Natural killer cell (primary cell): Measurements from ENCODE around the gene RBMS3. TPM values are rescaled to one million over a fixed set of nuclear protein-coding genes. Genes with fewer than 3 reads are reported as not detected.

Experiments
- ATAC-seq, 3 donors: fragments of 150-1000 bp in 2 of 3; fragments of 200-7000 bp in 1 of 3; cut with Tn5 transposase; 1 replicate in 1 of 3; 2 replicates in 2 of 3; pipeline ENCODE4 v1.10.0; 2021; ENCODE audit warnings: mild to moderate bottlenecking in 2 of 3, moderate library complexity in 2 of 3
- DNase-seq, 2 donors: peaks; one replicate each; pipeline versions ENCODE4 v3.0.0 to v3.0.0-alpha.2; 2013 to 2021; ENCODE audit warnings: mixed read lengths in 1 of 2
- H3K27ac ChIP-seq: one replicate; pipeline ENCODE4 v1.5.1; 2013; ENCODE audit warnings: mild to moderate bottlenecking, low read length
- H3K27me3 ChIP-seq: one replicate; pipeline ENCODE4 v1.6.1; 2013; ENCODE audit warnings: low read length; ENCODE audit not compliant: control insufficient read depth, insufficient read depth
- H3K36me3 ChIP-seq: one replicate; pipeline ENCODE4 v1.6.1; 2013; ENCODE audit warnings: low read length; ENCODE audit not compliant: control insufficient read depth, insufficient read depth
- H3K4me1 ChIP-seq: one replicate; pipeline ENCODE4 v1.6.1; 2013; ENCODE audit warnings: low read length; ENCODE audit not compliant: control insufficient read depth, insufficient read depth
- H3K4me3 ChIP-seq: one replicate; pipeline ENCODE4 v1.5.1; 2013; ENCODE audit warnings: low read length
- H3K9me3 ChIP-seq: one replicate; pipeline ENCODE4 v1.6.1; 2013; ENCODE audit warnings: low read length; ENCODE audit not compliant: control insufficient read depth, insufficient read depth
- H3K27ac Mint-ChIP-seq, 2 donors: one replicate each; pipeline ENCODE4 v1.8.0; 2022; ENCODE audit warnings: mild to moderate bottlenecking in 2 of 2, mixed read lengths in 2 of 2, moderate library complexity in 1 of 2
- H3K27me3 Mint-ChIP-seq, 2 donors: one replicate each; pipeline ENCODE4 v1.8.0; 2022; ENCODE audit warnings: low read depth in 2 of 2, mixed read lengths in 2 of 2
- H3K36me3 Mint-ChIP-seq: one replicate; pipeline ENCODE4 v1.8.0; 2022; ENCODE audit warnings: mixed read lengths
- H3K4me1 Mint-ChIP-seq, 2 donors: one replicate each; pipeline ENCODE4 v1.8.0; 2022; ENCODE audit warnings: mixed read lengths in 2 of 2
- H3K4me3 Mint-ChIP-seq: one replicate; pipeline ENCODE4 v1.8.0; 2022; ENCODE audit warnings: mild to moderate bottlenecking, moderate library complexity, mixed read lengths
- H3K9me3 Mint-ChIP-seq, 2 donors: one replicate each; pipeline ENCODE4 v1.8.0; 2022; ENCODE audit warnings: mixed read lengths in 2 of 2
- WGBS: methylation state at CpG from one replicate; pipeline ENCODE4 v1.1.7; 2013; ENCODE audit warnings: missing lambda C conversion rate; ENCODE audit not compliant: insufficient coverage; 5-methylcytosine and 5-hydroxymethylcytosine counted together
- intact Hi-C: fragments of 100-400 bp; cut with micrococcal nuclease; formaldehyde crosslinking; loops from one replicate; pipeline ENCODE4 v1.14.2; 2022
- total RNA-seq, 4 donors: library from RNA; stranded (reverse); fragments of 120-200 nt in 1 of 4; gene quantifications; one replicate each; pipeline versions ENCODE4 v1.2.3 to v1.2.4, GENCODE V29; 2013 to 2022
- TF ChIP-seq, protein P1 (sequence below): fragments of 200-600 bp; IDR thresholded peaks from one replicate; pipeline ENCODE4 v1.8.0; 2022; ENCODE audit warnings: antibody characterized with exemption

Gene RBMS3
- total RNA-seq, 3 donors from 2014 or later (not counting 1 experiment from before 2014, with no cell fraction given): 0.16 TPM; not detected in 2

DNA sequence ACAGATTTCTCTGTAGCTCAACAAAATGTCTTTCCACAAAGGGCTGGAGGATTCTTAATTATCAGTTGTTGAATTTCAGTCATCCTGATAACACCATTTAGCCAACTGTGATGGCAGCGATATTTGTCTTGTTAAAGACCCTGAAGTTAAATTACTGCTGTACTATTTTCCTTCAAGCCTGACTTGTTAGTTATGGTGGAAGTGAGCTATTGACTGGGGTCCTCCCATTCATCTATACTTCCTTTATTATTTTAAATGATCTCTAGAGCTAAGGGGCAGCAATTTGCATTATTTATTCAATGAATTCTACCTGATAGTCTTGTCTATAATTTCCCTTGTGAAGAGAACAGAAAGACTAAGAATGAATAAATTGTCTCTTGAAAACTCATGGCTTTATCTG, 64.1 kb downstream of the RBMS3 start:
- H3K4me1 ChIP-seq: no peaks in the 10 kb centered on the region
- ATAC-seq: no peak
- WGBS: no CpG with 5 or more reads among the region's 1 CpG
- Mint-ChIP-seq H3K27ac (no peak overlapping the region), H3K36me3 (no peaks in the 10 kb centered on the region), H3K4me3 (no peak overlapping the region), H3K4me1 (no peaks in the 10 kb centered on the region), H3K27me3 (no peaks in the 10 kb centered on the region), H3K9me3 (peaks cover 3% of the 10 kb centered on the region in 2 donors)
- intact Hi-C loops: no loop called here
- no peaks in the 10 kb centered on the region for H3K27me3 ChIP-seq
- H3K9me3 ChIP-seq: no peaks in the 10 kb centered on the region
- no peak overlapping the region for H3K27ac ChIP-seq
- H3K4me3 ChIP-seq: no peak overlapping the region
- DNase-seq: no peak
- H3K36me3 ChIP-seq: no peaks in the 10 kb centered on the region
- TF ChIP-seq, protein P1, sequence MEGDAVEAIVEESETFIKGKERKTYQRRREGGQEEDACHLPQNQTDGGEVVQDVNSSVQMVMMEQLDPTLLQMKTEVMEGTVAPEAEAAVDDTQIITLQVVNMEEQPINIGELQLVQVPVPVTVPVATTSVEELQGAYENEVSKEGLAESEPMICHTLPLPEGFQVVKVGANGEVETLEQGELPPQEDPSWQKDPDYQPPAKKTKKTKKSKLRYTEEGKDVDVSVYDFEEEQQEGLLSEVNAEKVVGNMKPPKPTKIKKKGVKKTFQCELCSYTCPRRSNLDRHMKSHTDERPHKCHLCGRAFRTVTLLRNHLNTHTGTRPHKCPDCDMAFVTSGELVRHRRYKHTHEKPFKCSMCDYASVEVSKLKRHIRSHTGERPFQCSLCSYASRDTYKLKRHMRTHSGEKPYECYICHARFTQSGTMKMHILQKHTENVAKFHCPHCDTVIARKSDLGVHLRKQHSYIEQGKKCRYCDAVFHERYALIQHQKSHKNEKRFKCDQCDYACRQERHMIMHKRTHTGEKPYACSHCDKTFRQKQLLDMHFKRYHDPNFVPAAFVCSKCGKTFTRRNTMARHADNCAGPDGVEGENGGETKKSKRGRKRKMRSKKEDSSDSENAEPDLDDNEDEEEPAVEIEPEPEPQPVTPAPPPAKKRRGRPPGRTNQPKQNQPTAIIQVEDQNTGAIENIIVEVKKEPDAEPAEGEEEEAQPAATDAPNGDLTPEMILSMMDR: no peak

DNA sequence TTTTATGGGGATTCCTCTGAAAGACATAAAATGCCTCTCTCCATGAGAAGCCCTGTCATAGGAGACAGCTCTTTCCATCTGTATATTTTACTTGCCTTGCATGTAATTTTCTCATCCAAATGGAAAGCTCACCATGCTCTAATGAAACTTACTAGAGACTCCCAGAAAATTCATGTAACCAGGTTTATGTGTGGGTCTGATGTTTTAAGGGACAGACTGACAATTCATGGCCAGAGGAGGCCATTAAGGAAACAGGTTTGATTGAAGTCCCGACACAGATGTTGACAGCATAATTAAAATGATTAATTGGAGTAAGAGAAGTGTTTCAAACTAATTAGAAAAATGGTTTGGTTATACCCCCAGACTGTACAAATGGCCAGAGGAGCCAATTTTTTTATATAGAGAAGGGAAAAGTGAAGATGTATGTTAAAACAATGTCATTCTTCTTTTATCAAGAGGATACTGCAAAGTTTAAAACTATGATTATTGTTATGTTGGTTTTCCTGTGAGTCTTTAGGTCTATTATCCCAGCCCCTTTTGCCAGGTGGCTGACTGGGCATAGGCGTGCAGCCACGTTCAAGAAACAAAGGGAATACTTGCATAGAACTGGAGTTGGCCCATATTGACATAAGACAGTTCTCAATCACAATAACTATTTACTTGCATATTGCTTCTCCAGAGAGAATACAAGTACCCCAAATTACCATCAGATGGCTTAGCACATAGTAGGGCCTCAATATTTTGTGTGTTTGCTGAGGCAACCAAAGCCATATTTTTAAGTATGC, 64.8 kb downstream of the RBMS3 start:
- no peaks in the 10 kb centered on the region for H3K36me3 Mint-ChIP-seq
- peaks cover 3% of the 10 kb centered on the region in 2 donors for H3K9me3 Mint-ChIP-seq
- Histone ChIP-seq H3K9me3 (no peaks in the 10 kb centered on the region), H3K27ac (no peak overlapping the region), H3K36me3 (no peaks in the 10 kb centered on the region), H3K4me3 (no peak overlapping the region), H3K27me3 (no peaks in the 10 kb centered on the region), H3K4me1 (no peaks in the 10 kb centered on the region)
- no peak overlapping the region for H3K4me3 Mint-ChIP-seq
- TF ChIP-seq, protein P1: no peak
- intact Hi-C loops: no loop called here
- H3K4me1 Mint-ChIP-seq: no peaks in the 10 kb centered on the region
- H3K27me3 Mint-ChIP-seq: no peaks in the 10 kb centered on the region
- ATAC-seq: no peak
- WGBS: 88% methylated on average over 3 of the region's 3 CpGs
- H3K27ac Mint-ChIP-seq: no peak overlapping the region
- no peak for DNase-seq

DNA sequence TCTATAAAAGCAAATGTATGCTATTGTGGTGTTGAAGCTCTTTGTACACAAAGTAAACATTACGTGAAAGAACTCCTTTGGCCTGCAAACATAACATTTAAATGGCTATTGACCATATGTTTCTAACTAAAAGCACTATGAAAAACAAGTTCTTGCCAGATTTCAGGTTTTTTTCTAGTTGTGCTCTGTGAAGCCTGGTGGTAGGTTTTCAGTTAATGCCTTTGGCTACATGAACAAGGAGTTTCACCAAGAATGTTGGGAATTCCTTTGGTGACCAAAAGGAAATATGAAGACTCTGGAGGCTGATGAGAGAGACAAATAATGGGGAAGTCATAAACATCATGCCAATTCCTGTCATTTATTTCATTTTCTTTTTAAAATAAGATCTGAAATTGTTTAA, 66.0 kb downstream of the RBMS3 start:
- H3K4me3 ChIP-seq: no peak overlapping the region
- ATAC-seq: no peak
- DNase-seq: no peak
- no peak overlapping the region for H3K27ac Mint-ChIP-seq
- intact Hi-C loops: no loop called here
- H3K9me3 ChIP-seq: no peaks in the 10 kb centered on the region
- peaks cover 1 to 3% of the 10 kb centered on the region in 2 donors for H3K9me3 Mint-ChIP-seq
- TF ChIP-seq, protein P1: no peak
- H3K36me3 ChIP-seq: no peaks in the 10 kb centered on the region
- no peaks in the 10 kb centered on the region for H3K4me1 ChIP-seq
- 86% methylated on average over 1 of the region's 1 CpG for WGBS
- H3K27ac ChIP-seq: no peak overlapping the region
- H3K36me3 Mint-ChIP-seq: no peaks in the 10 kb centered on the region
- no peaks in the 10 kb centered on the region for H3K27me3 Mint-ChIP-seq
- no peaks in the 10 kb centered on the region for H3K4me1 Mint-ChIP-seq
- no peaks in the 10 kb centered on the region for H3K27me3 ChIP-seq
- no peak overlapping the region for H3K4me3 Mint-ChIP-seq

DNA sequence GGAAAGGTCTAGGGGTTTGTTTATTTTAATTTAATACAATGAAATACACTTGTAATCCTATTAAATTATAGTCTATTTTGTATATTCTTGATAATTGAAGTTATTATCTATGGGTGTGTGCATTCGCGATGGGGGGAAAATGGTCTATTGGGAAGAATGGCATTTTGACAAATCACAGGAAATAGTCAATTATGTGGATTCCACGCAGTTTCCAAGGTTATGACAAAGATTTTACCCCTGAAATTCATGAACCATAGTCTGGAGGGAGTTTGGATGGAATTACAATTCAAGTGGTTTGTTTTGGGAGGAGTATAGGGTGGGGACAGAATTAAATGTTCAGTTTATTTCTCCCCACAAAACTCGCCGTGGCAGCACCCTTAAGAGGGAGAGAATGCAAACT, 66.5 kb downstream of the RBMS3 start:
- Histone ChIP-seq H3K27me3 (no peaks in the 10 kb centered on the region), H3K27ac (no peak overlapping the region), H3K4me3 (no peak overlapping the region), H3K4me1 (no peaks in the 10 kb centered on the region), H3K36me3 (no peaks in the 10 kb centered on the region), H3K9me3 (no peaks in the 10 kb centered on the region)
- ATAC-seq (no peak), DNase-seq (no peak)
- H3K27me3 Mint-ChIP-seq: no peaks in the 10 kb centered on the region
- H3K4me3 Mint-ChIP-seq: no peak overlapping the region
- TF ChIP-seq, protein P1: no peak
- intact Hi-C loops: no loop called here
- no peaks in the 10 kb centered on the region for H3K36me3 Mint-ChIP-seq
- no peak overlapping the region for H3K27ac Mint-ChIP-seq
- H3K9me3 Mint-ChIP-seq: peaks cover 0 to 3% of the 10 kb centered on the region in 2 donors
- H3K4me1 Mint-ChIP-seq: no peaks in the 10 kb centered on the region
- WGBS: 77% methylated on average over 3 of the region's 5 CpGs
